Measurements from ENCODE around the gene ATP5F1E.

Gene ATP5F1E

GRCh38 chr20:58992911-58993310, 39.2 kb downstream of the ATP5F1E start:
- H3K36me3 ChIP-seq (ENCODE audit: control insufficient read depth, insufficient read depth, low read length) = peaks cover 47% of the 10 kb centered on the region
- no peak for DNase-seq (ENCODE audit: extremely low read depth, insufficient read length)
- no peak for TF ChIP-seq CTCF (IDR thresholded peaks at IDR 0.05; ENCODE audit: insufficient read depth, low read length, poor library complexity, severe bottlenecking)

GRCh38 chr20:58991715-58992114, 40.4 kb downstream of the ATP5F1E start:
- Histone ChIP-seq H3K4me3 (replicated peaks; ENCODE audit: low read depth, low read length) (no peak overlapping the region), H3K27me3 (replicated peaks; ENCODE audit: control insufficient read depth, insufficient read depth, low read length) (no peaks in the 10 kb centered on the region), H3K36me3 (ENCODE audit: control insufficient read depth, insufficient read depth, low read length) (peaks cover 44% of the 10 kb centered on the region)
- DNase-seq (ENCODE audit: extremely low read depth, insufficient read length) = no peak
- TF ChIP-seq CTCF (IDR thresholded peaks at IDR 0.05; ENCODE audit: insufficient read depth, low read length, poor library complexity, severe bottlenecking) = no peak

More at GRCh38 chr20:58992911-58993310, 39.2 kb downstream of the ATP5F1E start:
- no peak overlapping the region for H3K4me3 ChIP-seq (replicated peaks; ENCODE audit: low read depth, low read length)
- H3K27me3 ChIP-seq (replicated peaks; ENCODE audit: control insufficient read depth, insufficient read depth, low read length) = no peaks in the 10 kb centered on the region

GRCh38 chr20:58990651-58991445, 41.3 kb downstream of the ATP5F1E start:
- Histone ChIP-seq H3K36me3 (ENCODE audit: control insufficient read depth, insufficient read depth, low read length) (peaks cover 43% of the 10 kb centered on the region), H3K4me3 (replicated peaks; ENCODE audit: low read depth, low read length) (no peak overlapping the region), H3K27me3 (replicated peaks; ENCODE audit: control insufficient read depth, insufficient read depth, low read length) (no peaks in the 10 kb centered on the region)
- DNase-seq (ENCODE audit: extremely low read depth, insufficient read length) = no peak
- TF ChIP-seq CTCF (IDR thresholded peaks at IDR 0.05; ENCODE audit: insufficient read depth, low read length, poor library complexity, severe bottlenecking) = no peak

DNA sequence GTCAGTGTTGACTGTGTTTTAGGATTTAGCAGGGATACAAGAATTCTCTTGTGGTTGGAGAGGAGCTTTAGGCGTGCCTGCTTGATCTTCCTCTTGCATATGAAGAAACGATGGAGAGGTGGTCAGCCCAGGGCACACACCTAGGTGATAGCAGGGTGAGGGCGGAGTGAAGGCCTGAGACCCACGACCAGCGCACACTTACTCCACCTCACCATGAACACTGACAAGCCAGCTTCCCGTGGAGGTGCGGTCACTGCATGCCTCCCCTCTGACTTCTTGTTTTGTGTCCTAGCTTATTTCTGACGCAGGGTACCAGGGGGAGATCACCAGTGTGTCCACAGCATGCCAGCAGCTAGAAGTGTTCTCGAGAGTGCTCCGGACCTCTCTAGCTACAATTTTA, 42.9 kb downstream of the ATP5F1E start:
- peaks cover 37% of the 10 kb centered on the region for H3K36me3 ChIP-seq (ENCODE audit: control insufficient read depth, insufficient read depth, low read length)
- TF ChIP-seq CTCF (IDR thresholded peaks at IDR 0.05; ENCODE audit: insufficient read depth, low read length, poor library complexity, severe bottlenecking) = no peak
- no peaks in the 10 kb centered on the region for H3K27me3 ChIP-seq (replicated peaks; ENCODE audit: control insufficient read depth, insufficient read depth, low read length)
- DNase-seq (ENCODE audit: extremely low read depth, insufficient read length) = no peak
- no peak overlapping the region for H3K4me3 ChIP-seq (replicated peaks; ENCODE audit: low read depth, low read length)

DNA sequence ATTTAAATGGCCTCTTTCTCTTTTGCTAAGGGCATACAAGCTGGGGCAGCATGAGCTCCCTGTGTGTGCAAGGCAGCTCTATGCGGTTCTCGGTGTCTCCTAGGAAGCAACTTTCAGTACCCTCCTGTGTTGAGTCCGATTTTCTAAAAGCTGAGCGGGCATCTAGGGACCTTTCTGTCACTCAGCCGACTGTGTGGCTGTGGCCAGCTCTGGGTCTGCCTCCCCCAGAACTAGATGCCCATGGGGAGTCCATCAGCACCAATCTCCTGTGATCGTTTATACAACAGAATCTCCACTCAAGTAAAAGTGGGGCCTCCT, 43.6 kb downstream of the ATP5F1E start:
- Histone ChIP-seq H3K36me3 (ENCODE audit: control insufficient read depth, insufficient read depth, low read length) (peaks cover 33% of the 10 kb centered on the region), H3K27me3 (replicated peaks; ENCODE audit: control insufficient read depth, insufficient read depth, low read length) (no peaks in the 10 kb centered on the region), H3K4me3 (replicated peaks; ENCODE audit: low read depth, low read length) (no peak overlapping the region)
- no peak for TF ChIP-seq CTCF (IDR thresholded peaks at IDR 0.05; ENCODE audit: insufficient read depth, low read length, poor library complexity, severe bottlenecking)
- no peak for DNase-seq (ENCODE audit: extremely low read depth, insufficient read length)

Data from GM06990 (cell line).